ENCODE results near the gene TSTD2. TPM values are rescaled to one million over a fixed set of nuclear protein-coding genes. Genes with fewer than 3 reads are reported as not detected.

The TSTD2 gene
- total RNA-seq, 1 donor from 2014 or later: 17.5 TPM

DNA sequence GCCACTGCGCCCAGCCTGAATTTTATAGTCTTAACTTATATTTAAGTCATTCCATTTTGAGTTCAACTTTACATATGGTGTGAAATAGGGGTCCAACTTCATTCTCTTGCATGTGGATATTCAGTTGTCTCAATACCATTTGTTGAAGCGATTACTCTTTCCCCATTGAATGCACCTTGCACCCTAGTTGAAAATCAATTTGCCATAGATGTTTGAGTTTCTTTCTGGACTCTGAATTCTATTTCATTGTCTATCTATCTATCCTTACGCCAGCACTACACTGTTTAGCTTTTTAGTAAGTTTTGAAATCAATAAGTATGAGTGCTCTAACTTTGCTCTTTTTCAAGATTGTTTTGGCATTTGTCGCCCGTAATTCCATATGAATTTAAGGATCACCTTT is 81.9 kb downstream of the TSTD2 start:
- Mint-ChIP-seq H3K27ac (ENCODE audit: unreplicated experiment) (no peak overlapping the region), H3K27me3 (ENCODE audit: unreplicated experiment) (peaks cover 15% of the 10 kb centered on the region), H3K36me3 (ENCODE audit: low read depth, unreplicated experiment) (no peaks in the 10 kb centered on the region), H3K4me3 (ENCODE audit: unreplicated experiment) (no peak overlapping the region), H3K9me3 (ENCODE audit: unreplicated experiment) (no peaks in the 10 kb centered on the region), H3K4me1 (ENCODE audit: unreplicated experiment) (no peaks in the 10 kb centered on the region)
- no peak for DNase-seq (ENCODE audit: low spot score)
- TF ChIP-seq, protein P1, sequence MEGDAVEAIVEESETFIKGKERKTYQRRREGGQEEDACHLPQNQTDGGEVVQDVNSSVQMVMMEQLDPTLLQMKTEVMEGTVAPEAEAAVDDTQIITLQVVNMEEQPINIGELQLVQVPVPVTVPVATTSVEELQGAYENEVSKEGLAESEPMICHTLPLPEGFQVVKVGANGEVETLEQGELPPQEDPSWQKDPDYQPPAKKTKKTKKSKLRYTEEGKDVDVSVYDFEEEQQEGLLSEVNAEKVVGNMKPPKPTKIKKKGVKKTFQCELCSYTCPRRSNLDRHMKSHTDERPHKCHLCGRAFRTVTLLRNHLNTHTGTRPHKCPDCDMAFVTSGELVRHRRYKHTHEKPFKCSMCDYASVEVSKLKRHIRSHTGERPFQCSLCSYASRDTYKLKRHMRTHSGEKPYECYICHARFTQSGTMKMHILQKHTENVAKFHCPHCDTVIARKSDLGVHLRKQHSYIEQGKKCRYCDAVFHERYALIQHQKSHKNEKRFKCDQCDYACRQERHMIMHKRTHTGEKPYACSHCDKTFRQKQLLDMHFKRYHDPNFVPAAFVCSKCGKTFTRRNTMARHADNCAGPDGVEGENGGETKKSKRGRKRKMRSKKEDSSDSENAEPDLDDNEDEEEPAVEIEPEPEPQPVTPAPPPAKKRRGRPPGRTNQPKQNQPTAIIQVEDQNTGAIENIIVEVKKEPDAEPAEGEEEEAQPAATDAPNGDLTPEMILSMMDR (IDR thresholded peaks at IDR 0.05; ENCODE audit: unreplicated experiment): no peak

DNA sequence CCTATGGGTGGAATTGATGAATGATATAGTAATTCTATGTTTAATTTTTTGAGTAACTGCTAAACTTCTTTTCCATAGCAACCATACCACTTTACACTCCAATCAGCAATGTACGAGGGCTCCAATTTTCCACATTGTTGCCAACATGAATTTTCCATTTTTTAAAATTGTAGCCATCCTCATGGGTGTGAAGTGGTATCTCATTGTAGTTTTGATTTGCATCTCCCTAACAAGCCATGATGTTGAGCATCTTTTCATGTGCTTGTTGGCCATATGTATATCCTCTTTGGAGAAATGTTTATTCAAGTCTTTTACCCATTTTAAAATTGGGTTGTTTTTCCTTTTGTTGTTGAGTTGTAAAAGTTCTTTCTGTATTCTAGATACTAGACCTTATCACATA is 82.8 kb downstream of the TSTD2 start:
- Mint-ChIP-seq H3K9me3 (ENCODE audit: unreplicated experiment) (no peaks in the 10 kb centered on the region), H3K4me1 (ENCODE audit: unreplicated experiment) (no peaks in the 10 kb centered on the region), H3K27ac (ENCODE audit: unreplicated experiment) (no peak overlapping the region), H3K27me3 (ENCODE audit: unreplicated experiment) (peaks cover 14% of the 10 kb centered on the region), H3K4me3 (ENCODE audit: unreplicated experiment) (no peak overlapping the region), H3K36me3 (ENCODE audit: low read depth, unreplicated experiment) (no peaks in the 10 kb centered on the region)
- no peak for DNase-seq (ENCODE audit: low spot score)
- TF ChIP-seq, protein P1 (IDR thresholded peaks at IDR 0.05; ENCODE audit: unreplicated experiment): no peak

Other genes with a start within 250 kb of the TSTD2 start
- gene TDRD7, start 221.3 kb downstream of the TSTD2 start, total RNA-seq (ENCODE audit: unreplicated experiment): 17.5 TPM
- 0.41 TPM for gene TMOD1, start 131.7 kb downstream of the TSTD2 start, total RNA-seq (ENCODE audit: unreplicated experiment)
- 34.6 TPM for gene NCBP1, start 453 bp upstream of the TSTD2 start, total RNA-seq (ENCODE audit: unreplicated experiment)
- 10.0 TPM for gene XPA, start 64.0 kb upstream of the TSTD2 start, total RNA-seq (ENCODE audit: unreplicated experiment)
- gene FOXE1, start 219.9 kb upstream of the TSTD2 start, total RNA-seq (ENCODE audit: unreplicated experiment): not detected